SH-SY5Y (cell line): ENCODE data around the gene RBMS3.

Experiments used
- GATA2 ChIP-seq: IDR thresholded peaks from 2 replicates; pipeline ENCODE4 v1.6.1; 2011; ENCODE audit warnings: mild to moderate bottlenecking, low read depth, low read length
- GATA3 ChIP-seq: IDR thresholded peaks from 2 replicates; pipeline ENCODE4 v1.6.1; 2011; ENCODE audit warnings: low read depth, mild to moderate bottlenecking, low read length, moderate library complexity

DNA sequence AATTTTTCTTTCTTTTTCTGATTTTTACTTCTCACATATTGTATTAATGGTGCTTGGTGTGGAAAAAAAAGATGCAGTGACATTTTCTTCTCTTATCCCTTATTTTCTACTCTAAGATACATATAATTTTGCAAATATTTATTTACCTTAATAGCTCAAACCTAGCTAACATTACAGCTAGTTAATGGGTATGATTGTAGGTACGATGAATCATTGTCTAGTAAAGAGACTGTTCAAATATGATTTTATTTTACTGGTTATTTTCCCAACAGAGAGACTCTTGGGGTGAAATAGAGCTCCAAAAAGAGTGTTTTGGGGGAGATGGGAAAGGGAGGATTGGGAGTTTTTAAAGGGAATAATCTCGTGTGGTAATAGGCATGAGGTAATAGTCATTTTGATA, 206.0 kb downstream of the RBMS3 start:
- TF ChIP-seq GATA2 (no peak), GATA3 (no peak)
